NCI-H2107 treated with DMSO at 0.1 percent for 48 hours (cell line): ENCODE measurements around the gene ROM1.
"Not testable (repeated sequence)": the region's sequence is repeated elsewhere in the genome, so short reads cannot be mapped to it uniquely, and the experiment has no call there.

Experiments used
- DNase-seq: peaks from one replicate; lab custom pipeline; 2025; ENCODE audit not compliant: unreplicated experiment; lab: John Stamatoyannopoulos, UW

Gene ROM1, protein sequence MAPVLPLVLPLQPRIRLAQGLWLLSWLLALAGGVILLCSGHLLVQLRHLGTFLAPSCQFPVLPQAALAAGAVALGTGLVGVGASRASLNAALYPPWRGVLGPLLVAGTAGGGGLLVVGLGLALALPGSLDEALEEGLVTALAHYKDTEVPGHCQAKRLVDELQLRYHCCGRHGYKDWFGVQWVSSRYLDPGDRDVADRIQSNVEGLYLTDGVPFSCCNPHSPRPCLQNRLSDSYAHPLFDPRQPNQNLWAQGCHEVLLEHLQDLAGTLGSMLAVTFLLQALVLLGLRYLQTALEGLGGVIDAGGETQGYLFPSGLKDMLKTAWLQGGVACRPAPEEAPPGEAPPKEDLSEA

GRCh38 chr11:62612366-62613290 lies at the start of gene ROM1, which contains the start of gene EML3:
TSS of gene ROM1 (plus strand) at chr11:62613257. CDS start at chr11:62613282, 25 bp downstream.
TSS of gene EML3 (minus strand) at chr11:62612775. CDS start at chr11:62612457, 318 bp downstream.
- DNase-seq, result no peak

GRCh38 chr11:62565100-62565802 lies 47.8 kb upstream of the ROM1 start:
- DNase-seq, result no peak

DNA sequence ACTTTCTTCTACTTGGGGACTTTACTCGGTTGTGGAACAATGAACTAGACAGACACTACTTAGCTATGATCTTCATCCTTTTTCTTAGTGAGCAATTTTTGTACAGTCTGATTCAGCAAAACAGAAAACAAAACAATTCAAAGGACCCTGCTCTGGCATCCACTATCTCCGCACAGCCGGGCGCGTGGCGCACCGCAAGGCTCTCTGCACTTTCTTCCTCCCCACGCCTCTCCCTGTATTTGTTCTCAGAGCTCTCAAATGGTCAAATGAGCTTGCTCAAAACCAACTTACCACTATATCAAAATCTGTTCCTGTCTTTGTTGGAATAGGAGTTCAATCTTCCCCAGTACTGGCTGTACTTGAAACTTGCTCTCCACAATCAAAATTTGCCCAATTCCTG lies 46.8 kb upstream of the ROM1 start:
- no peak for DNase-seq

DNA sequence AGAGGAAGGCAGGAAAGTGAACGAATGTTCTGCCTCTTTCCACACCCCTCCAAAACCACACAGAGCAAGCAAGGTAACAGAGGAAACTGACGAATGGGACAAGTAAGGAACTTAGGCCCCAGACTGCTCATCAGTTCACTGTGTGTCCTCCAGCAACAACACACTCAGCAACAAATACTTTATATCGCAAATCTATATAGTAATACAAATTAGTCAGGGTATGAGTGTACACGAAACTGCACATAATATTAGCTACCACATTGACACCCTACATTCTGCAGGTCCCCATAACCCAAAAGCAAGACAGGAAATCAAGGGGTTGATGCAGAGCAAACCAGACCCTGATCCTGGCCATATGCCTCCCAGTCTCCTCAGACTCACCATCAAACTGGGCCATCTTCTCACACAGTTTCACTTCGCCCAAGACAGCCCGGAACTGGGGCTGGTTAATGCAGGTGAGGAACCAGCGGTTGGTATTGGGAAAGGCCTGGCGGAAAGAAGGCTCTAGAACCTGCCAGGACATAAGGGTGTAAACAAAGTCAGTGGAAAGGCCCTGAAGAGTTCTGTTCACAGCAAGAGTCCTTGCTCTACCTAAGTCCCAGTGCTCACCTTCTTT lies 45.9 kb upstream of the ROM1 start:
- no peak for DNase-seq

- DNase-seq, result no peak
These were observed 43.4 kb upstream of the ROM1 start for GRCh38 chr11:62569611-62570010.

- DNase-seq, result not testable (repeated sequence)
These were observed 42.2 kb upstream of the ROM1 start for GRCh38 chr11:62570903-62571302.

- DNase-seq, result not testable (repeated sequence)
These were observed 41.6 kb upstream of the ROM1 start for GRCh38 chr11:62571493-62571892.

DNA sequence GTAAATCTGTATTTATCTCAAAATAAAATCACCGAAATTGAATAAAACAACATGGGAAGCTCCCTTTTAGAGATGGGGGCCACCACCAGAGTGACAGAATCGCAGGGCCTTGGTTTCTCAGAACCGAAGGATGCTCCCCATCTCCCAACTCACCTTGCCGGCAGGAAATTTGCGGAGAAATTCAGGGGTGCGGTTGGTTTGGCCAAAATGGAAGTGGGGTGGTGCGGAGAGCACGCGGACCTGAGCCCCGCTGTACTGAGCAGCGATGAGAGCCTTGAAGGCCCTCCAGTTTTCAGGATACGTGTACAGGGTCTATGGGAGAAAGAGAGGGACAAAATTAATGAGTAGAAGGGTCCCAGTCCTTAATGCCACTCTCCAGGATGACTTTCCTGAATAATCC lies 40.6 kb upstream of the ROM1 start:
- DNase-seq, result no peak

GRCh38 chr11:62573006-62573591 lies 40.0 kb upstream of the ROM1 start:
- no peak for DNase-seq

DNA sequence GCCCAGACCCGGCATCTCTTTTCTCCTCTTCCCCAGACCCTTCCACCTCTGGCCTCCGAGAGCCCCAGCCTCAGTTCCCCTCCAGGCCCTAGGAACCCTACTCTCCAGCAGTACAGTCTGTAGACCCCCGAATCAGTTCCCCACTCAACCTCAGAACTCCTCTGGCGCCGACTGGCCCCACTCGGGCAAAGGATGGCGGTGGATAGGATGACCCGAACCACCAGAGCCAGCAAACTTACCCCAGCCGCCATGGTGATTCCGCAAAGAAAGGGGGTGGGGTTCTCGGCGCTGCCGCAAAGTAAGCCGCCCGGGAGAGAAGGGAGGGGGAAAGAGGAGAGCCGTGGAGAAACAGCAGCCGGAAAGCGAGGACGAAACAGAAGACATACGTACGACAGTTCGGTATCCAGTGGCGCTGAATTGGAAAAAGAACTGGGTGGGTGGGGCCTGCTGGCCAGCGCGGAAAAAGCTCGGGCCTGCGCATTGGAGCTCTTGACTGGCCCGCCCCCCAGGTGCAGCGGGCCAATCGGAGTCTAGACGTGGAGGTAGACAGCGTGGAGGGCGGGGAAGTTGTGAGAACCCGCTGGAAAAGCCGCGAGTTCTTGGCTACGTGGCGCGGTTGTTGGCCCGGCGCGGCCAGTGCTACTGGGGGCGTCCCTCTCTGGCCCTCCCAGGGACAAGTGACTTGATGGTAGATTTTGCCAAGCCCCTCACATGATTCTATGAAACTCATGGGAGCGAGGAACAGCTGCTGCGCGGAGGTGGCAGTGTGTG lies 39.3 kb upstream of the ROM1 start, which contains the start of gene EEF1G:
TSS of gene EEF1G (minus strand) at position 300 of the 771 bp plus-strand sequence. CDS start at position 251, 49 bp downstream.
- DNase-seq, result peak; percentile 99

GRCh38 chr11:62574363-62575071 lies 38.5 kb upstream of the ROM1 start:
- no peak for DNase-seq

DNA sequence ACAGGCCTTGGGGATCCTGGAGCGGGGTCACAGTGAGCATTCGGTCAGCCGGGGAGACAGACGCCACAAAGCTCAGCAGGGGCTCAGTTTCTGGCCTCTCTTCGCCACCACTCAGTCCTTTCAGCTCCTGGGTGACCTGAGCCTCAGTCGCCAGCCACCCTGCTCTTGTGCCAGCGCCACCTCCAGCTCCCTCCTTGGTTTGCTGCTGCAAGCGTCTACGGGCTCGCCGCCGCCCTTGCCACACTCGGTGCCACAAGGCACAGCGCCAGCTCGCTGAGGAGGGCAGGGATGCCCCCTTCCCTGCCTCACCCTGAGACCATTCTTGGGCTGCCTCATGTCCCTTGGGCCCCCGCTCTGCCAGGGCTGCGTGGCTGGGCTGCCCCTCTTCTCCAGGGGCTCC lies 37.9 kb upstream of the ROM1 start:
- no peak for DNase-seq

DNA sequence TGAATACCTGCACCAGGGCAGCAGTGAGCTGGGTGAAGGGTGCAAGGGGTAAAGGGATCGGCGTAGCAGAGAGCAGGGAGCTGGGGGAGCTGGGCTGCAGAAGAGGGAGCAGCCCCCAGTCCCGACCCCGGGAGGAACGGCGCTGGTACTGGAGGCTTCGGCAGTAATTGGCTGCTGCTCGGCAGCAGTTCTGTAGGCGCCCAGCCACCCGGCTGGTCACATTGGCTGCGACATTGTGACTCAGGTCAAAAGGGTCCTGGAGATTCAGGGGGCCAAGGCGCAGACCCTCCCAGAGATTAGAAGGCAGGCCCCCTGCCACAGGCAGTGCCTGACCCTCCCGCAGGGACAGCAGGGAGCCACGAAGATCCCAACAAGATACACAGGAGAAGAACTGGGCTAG lies 37.2 kb upstream of the ROM1 start:
- no peak for DNase-seq

DNA sequence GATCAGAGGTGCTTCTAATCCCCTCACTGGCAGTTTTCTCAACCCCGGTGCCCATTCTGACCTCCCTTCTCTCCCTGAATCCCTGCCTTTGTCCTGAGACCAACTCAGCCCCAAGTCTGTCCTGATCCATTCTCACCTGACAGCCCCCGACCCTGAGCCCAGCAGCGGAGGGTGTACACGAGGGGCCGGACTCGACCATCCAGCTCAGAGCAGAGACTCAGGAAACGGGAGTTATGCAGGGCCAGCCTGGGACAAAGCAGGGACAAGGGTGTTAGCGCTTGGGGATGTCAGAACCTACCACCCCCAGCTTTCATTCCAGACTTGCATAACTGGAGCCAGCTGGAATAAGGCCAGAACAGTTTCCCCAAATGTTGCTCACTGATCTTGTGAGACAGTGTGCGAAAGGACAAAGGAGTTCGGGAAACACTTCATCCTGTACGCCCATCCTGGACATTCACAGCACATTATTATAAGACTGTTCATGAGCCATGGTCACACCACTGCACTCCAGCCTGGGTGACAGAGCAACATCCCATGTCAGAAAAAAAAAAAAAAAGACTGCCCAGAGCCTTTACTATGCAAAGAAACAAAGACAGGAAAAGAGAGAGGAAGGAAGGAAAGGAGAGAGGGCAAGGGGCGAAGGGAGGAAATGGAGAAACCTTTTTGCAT lies 35.9 kb upstream of the ROM1 start:
- no peak for DNase-seq

DNA sequence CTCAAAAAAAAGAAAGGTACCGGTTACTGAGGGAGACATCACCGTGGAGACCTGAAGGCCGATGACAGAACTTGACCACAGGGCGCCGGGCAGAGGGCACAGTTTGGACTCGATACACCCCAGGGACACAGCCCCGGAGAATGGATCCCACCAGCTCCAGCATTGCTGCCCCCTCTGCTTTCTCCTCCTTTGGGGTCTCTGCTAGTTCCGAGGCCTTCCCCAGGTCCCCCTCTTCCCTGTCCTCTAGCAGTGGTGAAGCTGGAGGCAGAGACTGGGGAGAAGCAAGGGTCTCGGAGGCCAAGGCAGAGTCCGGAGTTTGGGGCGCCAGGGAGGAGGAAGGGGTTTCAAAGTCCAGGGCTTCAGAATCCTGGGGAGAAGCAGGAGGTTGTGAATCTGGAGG lies 34.5 kb upstream of the ROM1 start:
- DNase-seq, result no peak

DNA sequence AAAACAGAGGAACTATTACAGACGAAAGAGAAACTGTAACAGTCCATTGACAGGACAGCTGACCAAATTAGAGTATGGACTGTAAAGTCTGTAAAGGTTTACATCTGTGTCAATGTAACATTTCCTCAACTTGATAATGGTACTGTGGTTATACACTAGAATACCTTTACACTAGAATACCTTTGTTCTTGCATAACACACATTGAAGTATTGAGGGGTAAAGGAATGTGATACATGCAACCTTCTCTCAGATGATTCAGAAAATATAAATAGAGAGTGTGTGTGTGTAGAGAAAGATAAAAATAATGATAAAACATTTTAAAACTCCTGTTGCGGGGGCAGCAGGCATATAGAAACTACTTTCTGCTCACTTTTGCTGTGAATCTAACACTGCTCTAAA lies 33.8 kb upstream of the ROM1 start:
- no peak for DNase-seq

DNA sequence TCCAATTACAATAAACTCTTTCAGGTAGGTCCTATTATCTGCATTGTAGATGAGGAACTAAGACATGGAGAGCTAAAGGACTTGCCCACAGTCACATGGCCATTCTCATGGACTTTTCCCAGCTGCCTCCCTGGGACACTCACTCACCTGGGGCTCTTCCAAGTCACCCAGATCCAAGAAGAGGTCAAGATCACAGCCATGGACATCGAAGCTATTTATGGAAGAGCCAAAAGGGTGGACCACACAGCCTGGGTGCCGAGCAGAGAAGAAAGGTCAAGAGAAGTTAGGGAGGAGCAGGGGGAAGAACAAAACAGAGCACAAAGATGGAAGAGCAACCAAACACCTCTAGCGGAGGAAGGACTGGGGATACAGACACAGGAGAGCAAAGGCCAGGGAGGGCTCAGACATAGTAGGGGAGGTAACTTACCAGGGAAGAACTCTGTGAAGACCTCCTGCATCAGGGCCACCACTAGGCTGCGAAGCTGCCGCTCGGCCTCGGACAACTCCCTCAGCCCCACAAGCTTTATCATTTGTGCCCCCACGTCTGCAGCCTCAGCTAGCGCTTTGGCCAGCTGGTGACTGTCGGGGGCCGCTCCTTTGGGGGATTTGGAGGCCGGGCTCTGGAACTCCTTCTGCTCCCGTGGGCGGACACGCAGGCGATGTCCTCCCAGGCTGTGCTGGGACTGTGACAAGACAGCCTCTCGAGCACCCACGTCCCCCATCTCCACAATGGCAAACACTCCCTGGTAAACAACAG lies 31.9 kb upstream of the ROM1 start:
- no peak for DNase-seq

- not testable (repeated sequence) for DNase-seq
These were observed 31.3 kb upstream of the ROM1 start for GRCh38 chr11:62581735-62582134.
